Upper lobe of left lung (tissue), 4 donors: ENCODE measurements around the gene COL23A1.

ENCODE experiments used
- CTCF ChIP-seq, 6 experiments: fragments of 450-650 bp in 4 of 6; fragments of 200-600 bp in 2 of 6; sonication (generic) in 2 of 6; IDR thresholded peaks; one replicate each; pipeline ENCODE4 v1.5.1; 2016 to 2019; ENCODE audit warnings: antibody characterized with exemption in 6 of 6
- EP300 ChIP-seq, 4 donors: sonication (generic); formaldehyde crosslinking; IDR thresholded peaks; one replicate each; pipeline ENCODE4 v1.5.1; 2017; ENCODE audit warnings: antibody characterized with exemption in 4 of 4, control low read depth in 2 of 4
- POLR2A ChIP-seq, 4 donors: fragments of 450-650 bp; IDR thresholded peaks; one replicate each; pipeline ENCODE4 v1.5.1; 2016 to 2017; ENCODE audit warnings: antibody characterized with exemption in 4 of 4, mild to moderate bottlenecking in 2 of 4
- POLR2AphosphoS5 ChIP-seq, 2 donors: sonication (generic); formaldehyde crosslinking; IDR thresholded peaks; one replicate each; pipeline ENCODE4 v1.5.1; 2017; ENCODE audit warnings: antibody characterized with exemption in 2 of 2

DNA sequence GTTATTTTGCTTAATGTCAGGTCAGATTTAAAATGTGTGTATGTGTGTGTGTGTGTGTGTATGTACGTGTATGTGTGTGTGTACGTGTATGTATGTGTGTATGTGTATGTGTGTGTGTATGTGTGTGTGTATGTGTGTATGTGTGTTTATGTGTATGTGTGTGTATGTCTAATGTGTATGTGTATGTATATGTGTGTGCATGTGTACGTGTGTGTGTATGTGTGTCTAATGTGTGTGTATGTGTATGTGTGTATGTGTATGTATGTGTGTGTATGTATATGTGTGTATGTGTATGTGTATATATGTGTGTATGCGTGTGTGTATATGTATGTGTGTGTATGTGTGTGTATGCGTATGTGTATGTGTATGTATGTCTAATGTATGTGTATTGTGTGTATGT is 232.5 kb downstream of the COL23A1 start:
- TF ChIP-seq CTCF (IDR thresholded peaks at IDR 0.05) (no peak), EP300 (IDR thresholded peaks at IDR 0.05) (no peak), POLR2AphosphoS5 (IDR thresholded peaks at IDR 0.05) (no peak), POLR2A (IDR thresholded peaks at IDR 0.05) (no peak)
